Measurements from ENCODE around the gene XRCC5. TPM values are rescaled to one million over a fixed set of nuclear protein-coding genes. Genes with fewer than 3 reads are reported as not detected.

The XRCC5 gene
- total RNA-seq, 4 donors from 2014 or later: 134 to 164 (median 147) TPM

GRCh38 chr2:216117561-216118340, 8.6 kb downstream of the XRCC5 start:
- Histone ChIP-seq H3K9me3 (no peaks in the 10 kb centered on the region), H3K27ac (peak overlapping the region in 1 of 4 donors; percentile 69), H3K27me3 (no peaks in the 10 kb centered on the region), H3K4me1 (peaks cover 0 to 71% (median 19%) of the 10 kb centered on the region in 4 donors), H3K4me3 (no peak overlapping the region), H3K36me3 (peaks cover 0 to 77% (median 1%) of the 10 kb centered on the region in 3 donors)
- TF ChIP-seq POLR2A (IDR thresholded peaks at IDR 0.05) (no peak), EP300 (IDR thresholded peaks at IDR 0.05) (no peak)
- TF ChIP-seq, protein P1, sequence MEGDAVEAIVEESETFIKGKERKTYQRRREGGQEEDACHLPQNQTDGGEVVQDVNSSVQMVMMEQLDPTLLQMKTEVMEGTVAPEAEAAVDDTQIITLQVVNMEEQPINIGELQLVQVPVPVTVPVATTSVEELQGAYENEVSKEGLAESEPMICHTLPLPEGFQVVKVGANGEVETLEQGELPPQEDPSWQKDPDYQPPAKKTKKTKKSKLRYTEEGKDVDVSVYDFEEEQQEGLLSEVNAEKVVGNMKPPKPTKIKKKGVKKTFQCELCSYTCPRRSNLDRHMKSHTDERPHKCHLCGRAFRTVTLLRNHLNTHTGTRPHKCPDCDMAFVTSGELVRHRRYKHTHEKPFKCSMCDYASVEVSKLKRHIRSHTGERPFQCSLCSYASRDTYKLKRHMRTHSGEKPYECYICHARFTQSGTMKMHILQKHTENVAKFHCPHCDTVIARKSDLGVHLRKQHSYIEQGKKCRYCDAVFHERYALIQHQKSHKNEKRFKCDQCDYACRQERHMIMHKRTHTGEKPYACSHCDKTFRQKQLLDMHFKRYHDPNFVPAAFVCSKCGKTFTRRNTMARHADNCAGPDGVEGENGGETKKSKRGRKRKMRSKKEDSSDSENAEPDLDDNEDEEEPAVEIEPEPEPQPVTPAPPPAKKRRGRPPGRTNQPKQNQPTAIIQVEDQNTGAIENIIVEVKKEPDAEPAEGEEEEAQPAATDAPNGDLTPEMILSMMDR (IDR thresholded peaks at IDR 0.05): no peak
- WGBS, 2 donors: 76% methylated on average over 4 of the region's 4 CpGs
- DNase-seq (ENCODE audit: low spot score in 2 of 2): no peak

DNA sequence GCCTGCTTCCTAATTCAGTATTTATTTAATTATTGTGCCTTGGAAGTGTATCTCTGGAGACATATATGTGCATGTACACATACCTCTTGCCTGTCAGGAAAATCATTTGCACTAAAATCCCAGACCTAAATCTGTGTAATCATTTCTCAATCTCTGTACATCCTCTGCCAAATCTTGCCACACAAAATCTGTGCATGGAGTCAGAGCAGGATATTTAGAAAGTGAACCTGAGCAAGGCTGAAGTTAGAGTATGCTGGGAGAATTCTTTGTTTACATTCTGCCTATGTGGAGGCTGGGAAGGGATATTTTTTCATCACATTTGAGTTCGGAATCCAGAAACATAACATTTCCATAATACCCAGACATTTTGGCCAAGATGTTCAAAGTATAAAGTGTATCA, 9.3 kb downstream of the XRCC5 start:
- H3K27ac ChIP-seq: peak overlapping the region in 1 of 4 donors; percentile 69
- H3K36me3 ChIP-seq: peaks cover 0 to 77% (median 9%) of the 10 kb centered on the region in 3 donors
- WGBS, 2 donors: 54 to 58% methylated on average over 1 of the region's 1 CpG
- H3K4me3 ChIP-seq: no peak overlapping the region
- H3K27me3 ChIP-seq: no peaks in the 10 kb centered on the region
- peaks cover 0 to 64% (median 19%) of the 10 kb centered on the region in 4 donors for H3K4me1 ChIP-seq
- no peak for TF ChIP-seq POLR2A (IDR thresholded peaks at IDR 0.05)
- TF ChIP-seq, protein P1 (IDR thresholded peaks at IDR 0.05): no peak
- TF ChIP-seq EP300 (IDR thresholded peaks at IDR 0.05): no peak
- H3K9me3 ChIP-seq: no peaks in the 10 kb centered on the region
- DNase-seq (ENCODE audit: low spot score in 2 of 2): no peak

GRCh38 chr2:216119146-216119545, 10.0 kb downstream of the XRCC5 start:
- no peaks in the 10 kb centered on the region for H3K27me3 ChIP-seq
- H3K9me3 ChIP-seq: no peaks in the 10 kb centered on the region
- no peak for DNase-seq (ENCODE audit: low spot score in 2 of 2)
- H3K27ac ChIP-seq: peak overlapping the region in 1 of 4 donors; percentile 69
- H3K36me3 ChIP-seq: peaks cover 0 to 77% (median 14%) of the 10 kb centered on the region in 3 donors
- TF ChIP-seq POLR2A (IDR thresholded peaks at IDR 0.05): no peak
- TF ChIP-seq, protein P1 (IDR thresholded peaks at IDR 0.05): no peak
- no peak for TF ChIP-seq EP300 (IDR thresholded peaks at IDR 0.05)
- 44 to 51% methylated on average over 2 of the region's 2 CpGs for WGBS, 2 donors
- H3K4me3 ChIP-seq: no peak overlapping the region
- H3K4me1 ChIP-seq: peaks cover 0 to 57% (median 19%) of the 10 kb centered on the region in 4 donors

DNA sequence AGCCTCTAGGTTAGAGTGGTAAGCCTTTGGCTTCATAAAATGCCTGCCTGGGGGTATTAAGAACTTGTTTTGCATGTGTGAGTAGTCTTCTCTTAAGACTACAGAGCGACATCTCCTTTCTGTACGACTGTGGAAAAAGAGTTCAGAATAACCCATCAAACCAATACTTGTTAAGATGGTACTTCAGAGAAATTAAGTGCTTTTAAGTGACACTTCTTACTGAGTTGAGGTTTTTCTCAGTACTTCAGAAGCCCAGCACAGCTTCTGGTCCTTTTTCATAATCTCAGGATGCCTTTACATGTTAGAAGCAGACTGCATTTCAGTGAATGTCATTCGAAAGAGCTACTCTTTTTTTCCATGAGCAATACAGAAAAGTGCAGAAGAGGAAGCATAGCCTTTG, 10.8 kb downstream of the XRCC5 start:
- Histone ChIP-seq H3K9me3 (no peaks in the 10 kb centered on the region), H3K4me1 (peaks cover 0 to 52% (median 19%) of the 10 kb centered on the region in 4 donors), H3K36me3 (peaks cover 0 to 82% (median 16%) of the 10 kb centered on the region in 3 donors), H3K27ac (peak overlapping the region in 1 of 4 donors; percentile 69), H3K27me3 (no peaks in the 10 kb centered on the region), H3K4me3 (no peak overlapping the region)
- TF ChIP-seq, protein P1 (IDR thresholded peaks at IDR 0.05): no peak
- TF ChIP-seq EP300 (IDR thresholded peaks at IDR 0.05) (no peak), POLR2A (IDR thresholded peaks at IDR 0.05) (no peak)
- DNase-seq (ENCODE audit: low spot score in 2 of 2): no peak
- 72 to 74% methylated on average over 3 of the region's 3 CpGs for WGBS, 2 donors

- 83 to 90% methylated on average over 3 of the region's 3 CpGs for WGBS, 2 donors
- no peak overlapping the region for H3K27ac ChIP-seq
- no peak for DNase-seq (ENCODE audit: low spot score in 2 of 2)
- H3K9me3 ChIP-seq: no peaks in the 10 kb centered on the region
- H3K4me3 ChIP-seq: no peak overlapping the region
- H3K4me1 ChIP-seq: peaks cover 0 to 41% (median 8%) of the 10 kb centered on the region in 4 donors
- peaks cover 3 to 93% (median 16%) of the 10 kb centered on the region in 3 donors for H3K36me3 ChIP-seq
- no peaks in the 10 kb centered on the region for H3K27me3 ChIP-seq
- no peak for TF ChIP-seq EP300 (IDR thresholded peaks at IDR 0.05)
- TF ChIP-seq, protein P1 (IDR thresholded peaks at IDR 0.05): no peak
- no peak for TF ChIP-seq POLR2A (IDR thresholded peaks at IDR 0.05)
These were observed 12.1 kb downstream of the XRCC5 start for GRCh38 chr2:216121255-216121654.

Measured in tibial nerve (tissue), 4 donors.